NCI-H524 (cell line): ENCODE measurements around the gene TMEM161A.

ENCODE experiments used
- DNase-seq, 2 experiments: peaks; one replicate each; lab custom pipeline; 2025; lab: John Stamatoyannopoulos, UW

TMEM161A gene

GRCh38 chr19:19098084-19098702, 40.1 kb downstream of the TMEM161A start:
- no peak for DNase-seq

GRCh38 chr19:19096641-19097627, 41.3 kb downstream of the TMEM161A start:
- DNase-seq: no peak

DNA sequence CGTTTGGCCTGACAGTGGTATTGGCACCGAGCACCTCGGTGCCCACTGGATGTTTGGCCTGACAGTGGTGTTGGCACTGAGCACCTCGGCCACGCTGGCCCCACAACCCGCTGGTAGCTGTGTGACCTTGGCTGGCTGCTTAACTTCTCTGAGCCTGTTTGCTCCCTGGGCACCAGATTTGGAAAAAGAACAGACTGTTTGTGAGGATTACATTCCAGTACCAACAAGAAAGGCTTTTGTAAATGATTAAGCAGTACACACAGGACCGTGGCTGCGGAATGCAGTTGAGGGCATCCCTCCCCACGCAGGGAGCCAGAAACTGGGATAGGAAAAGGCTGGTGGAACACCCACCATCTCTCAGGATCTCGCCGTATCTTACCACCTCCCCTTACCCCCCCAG, 42.6 kb downstream of the TMEM161A start:
- DNase-seq: no peak

DNA sequence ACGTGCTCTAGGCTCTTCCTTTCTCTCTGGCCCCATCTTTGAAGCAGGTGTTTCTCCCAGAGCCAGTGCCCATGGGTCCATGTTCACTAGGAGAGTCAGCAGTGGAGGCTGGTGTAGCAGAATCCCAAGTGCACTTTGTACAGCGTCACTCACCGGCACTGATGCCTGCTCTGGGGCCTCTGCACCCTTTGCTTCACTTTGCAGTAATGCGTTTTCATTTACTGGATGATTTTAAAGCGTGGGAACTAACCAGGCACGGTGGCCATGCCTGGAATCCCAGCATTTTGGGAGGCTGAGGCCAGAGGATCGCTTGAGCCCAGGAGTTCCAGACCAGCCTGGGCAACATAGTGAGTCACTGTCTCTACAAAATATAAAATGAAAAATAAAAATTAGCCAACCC, 43.8 kb downstream of the TMEM161A start:
- DNase-seq: no peak

DNA sequence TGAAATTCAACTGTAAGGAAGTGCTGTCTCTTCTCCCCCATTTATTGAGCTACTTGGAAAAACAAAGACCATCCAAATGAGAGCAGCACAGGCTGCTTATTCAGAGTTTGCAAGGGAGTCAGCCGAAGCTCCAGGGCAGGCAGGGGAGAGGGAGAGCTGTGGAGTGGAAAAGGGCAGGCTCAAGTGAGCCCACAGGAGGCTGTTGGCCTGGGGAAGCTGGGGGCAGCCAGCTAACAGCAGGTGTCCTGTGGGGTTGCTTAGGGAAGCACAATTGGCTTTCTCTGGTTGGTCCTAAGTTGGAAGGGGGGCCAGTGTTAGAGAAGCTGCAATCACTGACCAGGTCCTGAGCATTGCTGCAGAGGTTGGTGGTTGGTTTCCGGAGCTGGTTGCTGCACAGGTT, 50.6 kb downstream of the TMEM161A start:
- DNase-seq: no peak

GRCh38 chr19:19083413-19084178, 54.7 kb downstream of the TMEM161A start:
- DNase-seq: no peak

DNA sequence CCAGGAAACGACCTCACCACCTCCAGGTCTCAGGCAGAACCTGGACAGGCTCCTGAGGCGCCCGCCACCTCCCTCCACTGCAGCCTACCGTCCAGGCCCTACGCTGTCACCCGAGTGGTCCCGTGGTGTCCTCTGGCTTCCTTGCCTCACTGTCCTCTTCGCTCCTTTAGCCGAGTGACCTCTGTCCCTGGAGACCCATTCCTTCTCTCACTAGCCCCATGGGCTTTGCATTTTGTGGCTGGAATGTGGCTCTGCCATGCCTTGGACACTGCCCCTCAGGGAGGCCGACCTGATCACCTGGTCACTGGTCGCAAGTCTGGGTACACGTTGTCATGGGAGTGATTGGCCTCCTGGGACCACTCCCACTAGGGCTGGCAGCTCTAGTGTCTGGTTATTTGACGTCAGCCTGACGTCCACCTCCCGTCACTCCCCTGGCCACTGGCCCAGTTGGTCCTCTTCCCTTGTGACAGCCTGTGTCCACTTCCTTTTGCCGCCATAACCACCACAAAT, 56.6 kb downstream of the TMEM161A start:
- DNase-seq: no peak

DNA sequence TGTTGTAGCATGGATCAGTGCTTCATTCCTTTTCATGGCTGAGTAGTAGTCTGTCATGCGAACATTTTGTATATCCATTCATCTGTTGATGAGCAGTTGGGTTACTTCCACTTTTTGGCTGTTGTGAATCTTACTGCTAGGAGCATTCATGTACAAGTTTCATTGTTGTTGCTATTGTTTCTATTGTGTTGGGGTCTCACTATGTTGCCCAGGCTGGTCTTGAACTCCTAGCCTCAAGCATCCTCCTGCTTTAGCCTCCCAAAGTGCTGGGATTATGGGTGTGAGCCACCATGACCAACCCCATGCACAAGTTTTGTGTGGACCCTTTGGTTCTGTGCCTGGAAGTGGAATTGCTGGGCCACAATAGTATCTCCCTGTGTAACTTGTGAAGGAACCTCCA, 58.7 kb downstream of the TMEM161A start:
- no peak for DNase-seq

DNA sequence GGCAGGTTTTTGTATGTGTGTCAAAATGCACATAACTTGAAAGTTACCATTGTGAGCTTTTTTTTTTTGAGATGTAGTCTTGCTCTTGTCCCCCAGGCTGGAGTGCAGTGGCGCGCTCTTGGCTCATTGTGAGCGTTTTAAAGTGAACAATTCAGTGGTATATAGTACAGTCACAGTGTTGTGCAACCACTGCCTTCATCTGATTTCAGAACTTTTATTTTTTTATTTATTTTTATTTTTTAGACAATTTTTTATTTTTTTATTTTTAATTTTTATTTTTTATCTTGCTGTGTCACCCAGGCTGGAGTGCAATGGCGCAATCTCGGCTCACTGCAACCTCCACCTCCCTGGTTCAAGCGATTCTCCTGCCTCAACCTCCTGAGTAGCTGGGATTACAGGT, 59.5 kb downstream of the TMEM161A start:
- DNase-seq: no peak

- no peak for DNase-seq
These were observed 61.2 kb downstream of the TMEM161A start for GRCh38 chr19:19077103-19077502.

DNA sequence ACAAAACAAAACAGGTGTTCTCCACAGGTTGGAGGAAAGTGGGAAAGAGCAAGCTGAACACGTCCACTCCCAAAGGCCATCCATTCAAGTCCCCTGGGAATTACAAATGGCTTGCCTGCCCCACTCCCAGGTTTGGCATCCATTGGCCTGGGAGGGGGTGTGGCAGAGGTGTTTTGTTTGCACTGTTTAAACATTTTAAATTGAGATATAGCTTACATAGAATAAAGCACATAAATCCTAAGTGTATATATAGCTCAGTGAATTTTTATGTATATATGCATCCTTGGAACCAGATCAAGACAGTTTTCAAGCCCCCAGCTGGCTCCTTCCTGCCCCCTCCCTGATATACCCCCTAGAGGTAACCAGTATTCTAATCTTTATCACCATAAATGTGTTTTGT, 61.8 kb downstream of the TMEM161A start:
- DNase-seq: no peak

DNA sequence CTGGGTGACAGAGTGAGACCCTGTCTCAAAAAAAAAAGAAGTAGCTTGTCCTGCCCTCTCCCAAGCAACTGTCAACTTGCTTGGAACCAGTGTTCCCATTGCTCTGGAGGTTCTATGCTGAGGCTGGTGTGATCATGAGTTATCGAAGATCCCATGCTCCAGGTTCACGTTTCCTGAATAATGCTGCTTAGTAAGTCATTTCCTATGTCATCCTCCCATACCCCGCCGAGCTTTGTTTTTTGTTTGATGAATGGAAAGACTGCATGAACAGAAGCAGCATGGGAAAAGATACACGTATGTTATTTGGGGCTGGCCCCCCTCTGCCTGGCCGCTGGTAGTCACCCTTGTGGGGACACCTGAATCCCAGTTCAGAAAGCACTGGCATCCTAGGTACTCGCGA, 63.2 kb downstream of the TMEM161A start:
- DNase-seq: no peak

DNA sequence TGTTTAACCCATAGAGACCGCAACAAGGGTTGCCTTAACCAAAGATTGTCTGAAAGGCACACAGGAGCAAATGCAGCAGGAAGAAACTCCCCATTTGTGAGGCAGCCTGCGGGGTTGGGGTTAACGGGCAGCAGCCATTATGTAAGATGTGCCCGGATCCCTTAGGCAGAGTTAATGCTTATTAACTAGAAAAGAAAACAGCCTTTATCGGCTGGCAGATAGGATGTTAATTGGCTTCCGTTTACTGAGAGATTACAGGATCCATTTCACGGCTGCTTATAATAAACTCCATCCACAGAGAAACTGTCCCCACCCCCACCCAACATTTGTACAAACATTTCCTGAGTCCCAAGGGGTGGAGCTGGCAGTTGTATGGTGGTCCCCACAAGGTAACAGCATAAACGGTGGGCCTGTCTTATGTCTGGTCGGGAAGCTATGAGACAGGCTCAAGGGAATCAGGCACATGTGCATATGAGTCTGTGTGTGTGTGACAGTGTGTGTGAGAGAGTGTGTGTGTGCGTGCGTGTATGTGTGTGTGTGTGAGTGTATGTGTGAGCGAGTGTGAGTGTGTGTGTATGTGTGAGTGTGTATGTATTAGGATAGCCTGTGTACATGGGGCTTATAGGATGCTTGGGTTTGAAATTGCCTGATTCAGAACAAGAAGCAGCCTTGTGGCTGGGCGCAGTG, 63.9 kb downstream of the TMEM161A start:
- no peak for DNase-seq

- DNase-seq: no peak
These were observed 66.4 kb downstream of the TMEM161A start for GRCh38 chr19:19071897-19072296.
